GM18907 (cell line): Measurements from ENCODE around the gene SWAP70.
"Not testable (repeated sequence)": the region's sequence is repeated elsewhere in the genome, so short reads cannot be mapped to it uniquely, and the experiment has no call there.

Experiments
- ATAC-seq: cut with Tn5 transposase; IDR thresholded peaks from one replicate; pipeline ENCODE4 v1.9.1; 2021; ENCODE audit warnings: mild to moderate bottlenecking, moderate library complexity; ENCODE audit not compliant: unreplicated experiment

The SWAP70 gene

DNA sequence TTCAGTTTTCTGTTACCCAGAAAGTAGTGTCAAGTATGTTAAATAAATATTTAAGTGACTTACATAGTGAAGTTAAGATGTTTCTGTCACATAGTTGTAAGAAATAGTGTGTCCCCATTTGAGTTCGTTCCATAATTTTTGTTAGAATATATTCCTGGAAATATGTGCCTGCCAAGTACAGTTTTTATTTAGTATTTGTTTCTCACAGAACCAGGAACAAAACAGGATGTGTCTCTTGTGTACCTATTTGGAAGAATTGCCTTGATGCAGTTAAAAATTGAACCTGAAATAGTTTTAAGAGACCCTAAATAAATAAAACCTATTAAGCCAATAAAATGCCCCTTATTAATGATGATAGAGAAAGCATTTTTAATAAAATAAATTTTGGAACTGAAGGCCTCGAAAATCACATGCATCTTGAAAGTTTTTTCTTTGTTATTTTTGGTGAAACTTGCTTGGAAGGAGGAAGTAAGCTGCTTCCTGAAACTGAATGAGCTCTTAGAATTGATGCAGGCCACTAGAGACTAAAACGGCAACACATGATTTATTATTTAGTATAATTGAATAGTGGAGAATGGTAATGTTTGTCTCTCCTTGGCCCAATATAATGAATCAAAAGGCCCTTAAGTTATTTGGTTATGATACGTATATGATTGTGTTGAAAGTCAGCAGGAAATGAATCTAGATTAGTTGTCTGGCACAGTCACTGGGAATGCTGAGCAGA is 55.9 kb downstream of the SWAP70 start:
- ATAC-seq: no peak

GRCh38 chr11:9720290-9720630 is 56.4 kb downstream of the SWAP70 start:
- ATAC-seq: no peak

DNA sequence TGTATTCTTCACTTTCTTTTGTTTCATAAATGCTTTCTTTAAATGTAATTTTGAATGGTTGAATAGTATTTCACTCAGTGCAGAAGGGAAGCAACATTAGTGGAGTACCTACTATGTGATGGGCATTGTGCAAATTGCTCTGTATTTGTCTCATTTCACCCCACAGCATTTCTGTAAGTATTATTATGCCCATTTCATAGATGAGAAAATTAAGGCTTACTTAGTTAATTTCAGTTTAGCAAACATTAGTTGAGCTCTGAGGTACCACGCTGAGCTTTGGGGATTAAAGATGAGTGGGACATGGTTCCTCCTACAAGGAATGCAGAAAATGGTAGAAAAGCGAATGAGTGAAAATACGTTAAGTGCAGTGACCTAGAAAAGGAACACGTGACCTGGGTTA is 58.1 kb downstream of the SWAP70 start:
- no peak for ATAC-seq

GRCh38 chr11:9722893-9723292 is 59.0 kb downstream of the SWAP70 start:
- ATAC-seq: no peak

GRCh38 chr11:9726321-9727022 is 62.6 kb downstream of the SWAP70 start:
- peak; percentile 52 for ATAC-seq

DNA sequence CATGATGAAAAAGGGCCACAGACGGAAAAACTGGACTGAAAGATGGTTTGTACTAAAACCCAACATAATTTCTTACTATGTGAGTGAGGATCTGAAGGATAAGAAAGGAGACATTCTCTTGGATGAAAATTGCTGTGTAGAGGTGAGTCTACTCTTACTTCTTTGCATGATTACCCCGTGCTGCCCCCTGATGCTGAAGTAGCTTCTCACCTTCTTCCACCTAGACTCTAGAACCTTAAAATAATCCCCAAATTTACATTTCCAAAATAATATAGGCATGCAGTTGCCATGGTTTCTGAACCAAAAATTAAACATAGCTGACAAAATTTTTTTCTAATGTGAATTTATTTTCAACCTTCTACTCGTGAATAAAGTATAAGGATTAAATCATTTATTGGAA is 64.2 kb downstream of the SWAP70 start:
- no peak for ATAC-seq

GRCh38 chr11:9731256-9731655 is 67.4 kb downstream of the SWAP70 start:
- ATAC-seq: no peak

DNA sequence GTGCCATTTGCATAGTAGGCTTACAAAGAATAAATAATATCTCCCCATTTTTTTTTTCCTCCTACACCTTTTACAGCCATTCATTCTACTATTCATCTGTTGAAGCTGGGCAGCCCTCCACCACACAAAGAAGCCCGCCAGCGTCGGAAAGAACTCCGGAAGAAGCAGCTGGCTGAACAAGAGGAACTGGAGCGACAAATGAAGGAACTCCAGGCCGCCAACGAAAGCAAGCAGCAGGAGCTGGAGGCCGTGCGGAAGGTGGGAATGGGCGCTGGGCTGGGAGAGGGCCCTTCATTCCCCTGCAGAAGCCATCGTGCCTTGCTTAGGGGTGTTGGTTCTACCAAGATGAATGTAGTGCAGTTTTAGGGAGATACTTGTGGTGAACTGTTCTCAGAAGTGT is 68.6 kb downstream of the SWAP70 start:
- ATAC-seq: no peak

- ATAC-seq: no peak
Observed at GRCh38 chr11:9733212-9733611, 69.3 kb downstream of the SWAP70 start.

GRCh38 chr11:9735236-9735635 is 71.4 kb downstream of the SWAP70 start:
- no peak for ATAC-seq

- ATAC-seq: no peak
Observed at GRCh38 chr11:9735919-9736318, 72.0 kb downstream of the SWAP70 start.

GRCh38 chr11:9736365-9736764 is 72.5 kb downstream of the SWAP70 start:
- ATAC-seq: no peak

GRCh38 chr11:9738116-9738515 is 74.2 kb downstream of the SWAP70 start:
- ATAC-seq: no peak

GRCh38 chr11:9738707-9739106 is 74.8 kb downstream of the SWAP70 start:
- ATAC-seq: no peak

DNA sequence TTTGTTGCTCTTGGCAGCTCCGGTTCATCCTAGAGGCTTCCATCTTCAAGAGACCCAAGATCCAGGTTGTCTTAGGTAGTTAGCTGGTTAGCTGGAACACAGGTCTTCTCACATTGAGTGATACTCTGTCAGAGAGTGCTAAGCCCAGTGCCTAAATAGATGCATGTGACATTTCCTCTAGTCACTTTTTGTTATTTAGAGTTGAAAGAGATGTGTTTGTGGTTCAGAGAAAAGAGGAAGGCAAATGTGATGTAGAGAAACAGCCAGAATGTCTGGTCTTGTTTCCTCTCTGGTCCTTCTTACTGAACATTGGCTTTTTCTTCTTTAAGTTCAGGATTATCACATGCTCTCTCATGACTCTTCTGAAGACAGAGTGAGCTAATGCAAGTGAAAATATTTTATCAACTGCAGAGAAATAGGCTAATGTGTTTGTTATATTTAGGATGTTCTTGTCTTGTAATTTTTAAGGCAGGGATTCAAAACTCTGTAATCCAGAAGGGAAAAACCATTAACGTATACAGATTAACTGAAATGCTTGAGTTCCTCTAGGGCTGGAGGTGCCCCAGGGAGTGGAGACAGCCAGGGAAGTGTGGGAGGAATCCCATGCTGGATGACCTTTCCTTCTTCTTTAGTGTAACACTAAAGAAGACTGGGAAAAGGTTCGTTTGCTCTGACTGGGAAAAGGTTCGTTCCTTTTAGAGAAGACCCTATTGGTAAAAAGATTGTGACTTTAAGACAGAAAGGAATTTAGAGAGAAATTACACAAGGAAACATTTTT is 75.4 kb downstream of the SWAP70 start:
- peak; percentile 55 for ATAC-seq

- no peak for ATAC-seq
Observed at GRCh38 chr11:9740202-9740883, 76.5 kb downstream of the SWAP70 start.

DNA sequence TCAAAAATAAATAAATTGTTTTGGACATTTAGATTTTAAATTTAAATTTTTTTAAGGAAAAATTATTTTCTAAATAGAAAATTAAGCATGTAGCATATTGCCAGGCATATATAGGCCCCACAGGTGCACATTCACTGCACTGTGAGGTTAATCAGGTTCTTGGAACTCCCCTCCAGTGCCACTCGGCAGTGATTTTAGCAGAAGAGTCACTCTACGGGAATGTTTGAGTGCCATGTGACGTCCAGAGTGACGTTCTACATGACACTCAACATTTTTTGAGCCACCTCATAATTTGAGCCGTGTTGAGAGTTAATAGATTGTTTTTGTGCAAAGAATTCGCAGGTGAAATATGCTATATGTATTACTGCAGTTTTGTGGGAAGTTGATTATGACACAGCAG is 77.4 kb downstream of the SWAP70 start:
- no peak for ATAC-seq

DNA sequence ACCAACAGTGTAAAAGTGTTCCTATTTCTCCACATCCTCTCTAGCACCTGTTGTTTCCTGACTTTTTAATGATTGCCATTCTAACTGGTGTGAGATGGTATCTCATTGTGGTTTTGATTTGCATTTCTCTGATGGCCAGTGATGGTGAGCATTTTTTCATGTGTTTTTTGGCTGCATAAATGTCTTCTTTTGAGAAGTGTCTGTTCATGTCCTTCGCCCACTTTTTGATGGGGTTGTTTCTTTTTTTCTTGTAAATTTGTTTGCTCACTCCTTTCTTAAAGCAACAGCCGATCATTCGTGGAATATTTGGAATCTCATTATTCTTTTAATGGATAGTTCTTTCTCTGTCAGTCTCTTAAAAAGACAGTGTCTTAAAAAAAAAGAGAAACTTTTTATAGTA is 79.6 kb downstream of the SWAP70 start:
- ATAC-seq: not testable (repeated sequence)

- peak; percentile 46 for ATAC-seq
Observed at GRCh38 chr11:9745411-9746211, 81.7 kb downstream of the SWAP70 start.

DNA sequence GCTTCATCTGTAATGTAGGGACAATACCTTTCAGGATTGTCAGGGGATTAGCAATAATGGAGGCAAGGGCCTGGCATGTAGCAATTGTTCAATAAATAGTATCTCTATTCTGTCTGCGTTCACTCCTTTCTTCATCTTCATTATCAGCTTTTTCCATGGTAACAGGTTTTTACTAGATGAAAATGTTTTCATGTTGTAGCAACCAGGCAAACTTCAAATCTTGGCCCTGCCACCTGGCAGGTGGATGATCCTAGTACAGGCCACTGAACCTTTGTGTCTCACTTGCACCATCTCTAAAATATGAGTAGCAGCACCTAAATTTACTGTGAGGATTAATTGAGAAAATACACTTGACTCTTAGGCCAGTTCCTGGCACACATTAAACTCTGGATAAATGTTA is 83.4 kb downstream of the SWAP70 start:
- ATAC-seq: no peak

DNA sequence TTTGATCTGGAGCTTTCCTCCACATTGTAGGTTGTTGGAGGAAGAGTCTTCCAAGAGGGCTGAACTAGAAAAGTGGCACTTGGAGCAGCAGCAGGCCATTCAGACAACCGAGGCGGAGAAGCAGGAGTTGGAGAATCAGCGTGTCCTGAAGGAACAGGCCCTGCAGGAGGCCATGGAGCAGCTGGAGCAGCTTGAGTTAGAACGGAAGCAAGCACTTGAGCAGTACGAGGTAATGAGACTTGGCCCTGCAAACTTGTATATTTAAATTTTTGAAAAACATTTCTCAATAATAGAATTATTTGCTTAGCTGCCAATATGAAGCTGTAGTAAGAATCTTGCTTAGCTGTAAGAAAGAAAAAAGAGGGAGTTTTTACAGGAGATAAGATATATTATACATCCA is 84.0 kb downstream of the SWAP70 start:
- ATAC-seq: no peak
